ENCODE results near the gene SPATA3.

Gene SPATA3

GRCh38 chr2:231047274-231047922, 51.5 kb downstream of the SPATA3 start:
- H3K4me1 ChIP-seq (ENCODE audit: control insufficient read depth in 2 of 2, insufficient read depth in 2 of 2, low read length in 2 of 2) = peaks cover 28 to 32% of the 10 kb centered on the region in 2 donors
- H3K36me3 ChIP-seq (ENCODE audit: control insufficient read depth in 2 of 2, insufficient read depth in 2 of 2, low read length in 2 of 2) = peaks cover 0 to 18% of the 10 kb centered on the region in 2 donors
- H3K4me3 ChIP-seq (ENCODE audit: low read length in 2 of 2) = no peak overlapping the region
- no peak overlapping the region for H3K9ac ChIP-seq (ENCODE audit: low read depth in 1 of 2, low read length in 2 of 2)
- H3K9me3 ChIP-seq (ENCODE audit: control insufficient read depth in 2 of 2, low read length in 2 of 2) = no peaks in the 10 kb centered on the region
- H3K27me3 ChIP-seq (ENCODE audit: control insufficient read depth in 2 of 2, insufficient read depth in 2 of 2, low read length in 2 of 2) = no peaks in the 10 kb centered on the region
- no peak overlapping the region for H3K27ac ChIP-seq (ENCODE audit: low read depth in 2 of 2, low read length in 2 of 2)

- Histone ChIP-seq H3K27ac (ENCODE audit: low read depth in 2 of 2, low read length in 2 of 2) (no peak overlapping the region), H3K36me3 (ENCODE audit: control insufficient read depth in 2 of 2, insufficient read depth in 2 of 2, low read length in 2 of 2) (peaks cover 0 to 17% of the 10 kb centered on the region in 2 donors), H3K4me3 (ENCODE audit: low read length in 2 of 2) (no peak overlapping the region), H3K27me3 (ENCODE audit: control insufficient read depth in 2 of 2, insufficient read depth in 2 of 2, low read length in 2 of 2) (no peaks in the 10 kb centered on the region), H3K9me3 (ENCODE audit: control insufficient read depth in 2 of 2, low read length in 2 of 2) (no peaks in the 10 kb centered on the region), H3K4me1 (ENCODE audit: control insufficient read depth in 2 of 2, insufficient read depth in 2 of 2, low read length in 2 of 2) (peaks cover 30 to 36% of the 10 kb centered on the region in 2 donors), H3K9ac (ENCODE audit: low read depth in 1 of 2, low read length in 2 of 2) (no peak overlapping the region)
These were observed 52.3 kb downstream of the SPATA3 start for GRCh38 chr2:231047923-231048915.

- H3K9ac ChIP-seq (ENCODE audit: low read depth in 1 of 2, low read length in 2 of 2) = no peak overlapping the region
- H3K9me3 ChIP-seq (ENCODE audit: control insufficient read depth in 2 of 2, low read length in 2 of 2) = no peaks in the 10 kb centered on the region
- H3K27me3 ChIP-seq (ENCODE audit: control insufficient read depth in 2 of 2, insufficient read depth in 2 of 2, low read length in 2 of 2) = no peaks in the 10 kb centered on the region
- peaks cover 0 to 12% of the 10 kb centered on the region in 2 donors for H3K36me3 ChIP-seq (ENCODE audit: control insufficient read depth in 2 of 2, insufficient read depth in 2 of 2, low read length in 2 of 2)
- H3K4me3 ChIP-seq (ENCODE audit: low read length in 2 of 2) = peak overlapping the region in 1 of 2 donors; percentile 53
- peak overlapping the region; percentile 49 to 85 for H3K27ac ChIP-seq (ENCODE audit: low read depth in 2 of 2, low read length in 2 of 2)
- H3K4me1 ChIP-seq (ENCODE audit: control insufficient read depth in 2 of 2, insufficient read depth in 2 of 2, low read length in 2 of 2) = peaks cover 30 to 36% of the 10 kb centered on the region in 2 donors
These were observed 53.5 kb downstream of the SPATA3 start for GRCh38 chr2:231049286-231050017.

- peaks cover 30 to 36% of the 10 kb centered on the region in 2 donors for H3K4me1 ChIP-seq (ENCODE audit: control insufficient read depth in 2 of 2, insufficient read depth in 2 of 2, low read length in 2 of 2)
- no peaks in the 10 kb centered on the region for H3K9me3 ChIP-seq (ENCODE audit: control insufficient read depth in 2 of 2, low read length in 2 of 2)
- H3K36me3 ChIP-seq (ENCODE audit: control insufficient read depth in 2 of 2, insufficient read depth in 2 of 2, low read length in 2 of 2) = peaks cover 0 to 12% of the 10 kb centered on the region in 2 donors
- peak overlapping the region; percentile 24 to 53 for H3K4me3 ChIP-seq (ENCODE audit: low read length in 2 of 2)
- H3K27me3 ChIP-seq (ENCODE audit: control insufficient read depth in 2 of 2, insufficient read depth in 2 of 2, low read length in 2 of 2) = no peaks in the 10 kb centered on the region
- peak overlapping the region; percentile 21 to 52 for H3K9ac ChIP-seq (ENCODE audit: low read depth in 1 of 2, low read length in 2 of 2)
- peak overlapping the region; percentile 85 to 88 for H3K27ac ChIP-seq (ENCODE audit: low read depth in 2 of 2, low read length in 2 of 2)
These were observed 54.3 kb downstream of the SPATA3 start for GRCh38 chr2:231050018-231050901.

GRCh38 chr2:231051116-231051515, 55.2 kb downstream of the SPATA3 start:
- peaks cover 0 to 12% of the 10 kb centered on the region in 2 donors for H3K36me3 ChIP-seq (ENCODE audit: control insufficient read depth in 2 of 2, insufficient read depth in 2 of 2, low read length in 2 of 2)
- H3K9ac ChIP-seq (ENCODE audit: low read depth in 1 of 2, low read length in 2 of 2) = peak overlapping the region in 1 of 2 donors; percentile 21
- no peak overlapping the region for H3K4me3 ChIP-seq (ENCODE audit: low read length in 2 of 2)
- no peaks in the 10 kb centered on the region for H3K9me3 ChIP-seq (ENCODE audit: control insufficient read depth in 2 of 2, low read length in 2 of 2)
- H3K4me1 ChIP-seq (ENCODE audit: control insufficient read depth in 2 of 2, insufficient read depth in 2 of 2, low read length in 2 of 2) = peaks cover 30 to 36% of the 10 kb centered on the region in 2 donors
- peak overlapping the region; percentile 85 to 88 for H3K27ac ChIP-seq (ENCODE audit: low read depth in 2 of 2, low read length in 2 of 2)
- H3K27me3 ChIP-seq (ENCODE audit: control insufficient read depth in 2 of 2, insufficient read depth in 2 of 2, low read length in 2 of 2) = no peaks in the 10 kb centered on the region

GRCh38 chr2:231052494-231053451, 56.9 kb downstream of the SPATA3 start:
- Histone ChIP-seq H3K9me3 (ENCODE audit: control insufficient read depth in 2 of 2, low read length in 2 of 2) (no peaks in the 10 kb centered on the region), H3K27ac (ENCODE audit: low read depth in 2 of 2, low read length in 2 of 2) (peak overlapping the region in 1 of 2 donors; percentile 28), H3K9ac (ENCODE audit: low read depth in 1 of 2, low read length in 2 of 2) (peak overlapping the region; percentile 44 to 62), H3K36me3 (ENCODE audit: control insufficient read depth in 2 of 2, insufficient read depth in 2 of 2, low read length in 2 of 2) (no peaks in the 10 kb centered on the region), H3K27me3 (ENCODE audit: control insufficient read depth in 2 of 2, insufficient read depth in 2 of 2, low read length in 2 of 2) (no peaks in the 10 kb centered on the region), H3K4me1 (ENCODE audit: control insufficient read depth in 2 of 2, insufficient read depth in 2 of 2, low read length in 2 of 2) (peaks cover 34 to 37% of the 10 kb centered on the region in 2 donors), H3K4me3 (ENCODE audit: low read length in 2 of 2) (peak overlapping the region; percentile 76 to 84)

- Histone ChIP-seq H3K27me3 (ENCODE audit: control insufficient read depth in 2 of 2, insufficient read depth in 2 of 2, low read length in 2 of 2) (no peaks in the 10 kb centered on the region), H3K9ac (ENCODE audit: low read depth in 1 of 2, low read length in 2 of 2) (no peak overlapping the region), H3K9me3 (ENCODE audit: control insufficient read depth in 2 of 2, low read length in 2 of 2) (no peaks in the 10 kb centered on the region), H3K4me1 (ENCODE audit: control insufficient read depth in 2 of 2, insufficient read depth in 2 of 2, low read length in 2 of 2) (peaks cover 40 to 46% of the 10 kb centered on the region in 2 donors), H3K27ac (ENCODE audit: low read depth in 2 of 2, low read length in 2 of 2) (no peak overlapping the region), H3K4me3 (ENCODE audit: low read length in 2 of 2) (no peak overlapping the region), H3K36me3 (ENCODE audit: control insufficient read depth in 2 of 2, insufficient read depth in 2 of 2, low read length in 2 of 2) (no peaks in the 10 kb centered on the region)
These were observed 57.9 kb downstream of the SPATA3 start for GRCh38 chr2:231053846-231054245.

- Histone ChIP-seq H3K4me1 (ENCODE audit: control insufficient read depth in 2 of 2, insufficient read depth in 2 of 2, low read length in 2 of 2) (peaks cover 23 to 26% of the 10 kb centered on the region in 2 donors), H3K27ac (ENCODE audit: low read depth in 2 of 2, low read length in 2 of 2) (peak within 1 kb of the TSS; percentile 88 to 89), H3K9ac (ENCODE audit: low read depth in 1 of 2, low read length in 2 of 2) (peak within 1 kb of the TSS; percentile 84 to 90), H3K36me3 (ENCODE audit: control insufficient read depth in 2 of 2, insufficient read depth in 2 of 2, low read length in 2 of 2) (peaks cover 3 to 5% of the 10 kb centered on the region in 2 donors), H3K27me3 (ENCODE audit: control insufficient read depth in 2 of 2, insufficient read depth in 2 of 2, low read length in 2 of 2) (no peaks in the 10 kb centered on the region), H3K9me3 (ENCODE audit: control insufficient read depth in 2 of 2, low read length in 2 of 2) (no peaks in the 10 kb centered on the region), H3K4me3 (ENCODE audit: low read length in 2 of 2) (peak within 1 kb of the TSS; percentile 87 to 88)
These were observed 60.8 kb downstream of the SPATA3 start, which contains the start of gene PSMD1 for GRCh38 chr2:231056453-231057416. Gene PSMD1, plus strand, starts transcription at chr2:231056867. Its CDS starts 159 bp downstream, at chr2:231057026.
